EH (cell line): ENCODE data around the gene REEP2.
"Not testable (repeated sequence)": the region's sequence is repeated elsewhere in the genome, so short reads cannot be mapped to it uniquely, and the experiment has no call there.

Source experiments
- DNase-seq: peaks from one replicate; pipeline ENCODE4 v3.0.0-alpha.2; 2015; ENCODE audit warnings: low read depth

Gene REEP2

GRCh38 chr5:138438724-138439476, at the start of gene REEP2:
Gene REEP2 (plus strand): TSS chr5:138439057. CDS start chr5:138439209, 152 bp downstream.
- DNase-seq: peak; percentile 68

- no peak for DNase-seq
Observed at GRCh38 chr5:138389332-138389731, 49.5 kb upstream of the REEP2 start.

GRCh38 chr5:138389911-138390310, 48.9 kb upstream of the REEP2 start:
- DNase-seq: not testable (repeated sequence)

- DNase-seq: no peak
Observed at GRCh38 chr5:138391859-138392386, 46.9 kb upstream of the REEP2 start.

- no peak for DNase-seq
Observed at GRCh38 chr5:138402640-138403039, 36.2 kb upstream of the REEP2 start.

GRCh38 chr5:138408023-138408422, 30.8 kb upstream of the REEP2 start:
- no peak for DNase-seq

GRCh38 chr5:138410996-138411640, 27.7 kb upstream of the REEP2 start:
- peak; percentile 43 for DNase-seq

- DNase-seq: no peak
Observed at GRCh38 chr5:138418444-138418843, 20.4 kb upstream of the REEP2 start.

GRCh38 chr5:138425079-138425478, 13.8 kb upstream of the REEP2 start:
- no peak for DNase-seq

- no peak for DNase-seq
Observed at GRCh38 chr5:138435943-138436342, 2.9 kb upstream of the REEP2 start.

GRCh38 chr5:138438003-138438723, 694 bp upstream of the REEP2 start:
- DNase-seq: no peak

GRCh38 chr5:138439477-138440158, 761 bp downstream of the REEP2 start:
- peak; percentile 36 for DNase-seq

- DNase-seq: no peak
Observed at GRCh38 chr5:138440159-138441073, 1.6 kb downstream of the REEP2 start.

- DNase-seq: no peak
Observed at GRCh38 chr5:138441221-138441620, 2.4 kb downstream of the REEP2 start.

- DNase-seq: no peak
Observed at GRCh38 chr5:138444078-138444773, 5.4 kb downstream of the REEP2 start.

- DNase-seq: no peak
Observed at GRCh38 chr5:138444774-138445546, 6.1 kb downstream of the REEP2 start.

- no peak for DNase-seq
Observed at GRCh38 chr5:138445547-138446271, 6.9 kb downstream of the REEP2 start.

GRCh38 chr5:138448070-138448469, 9.2 kb downstream of the REEP2 start:
- DNase-seq: no peak
